ENCODE data around the gene ARHGAP12.

Gene ARHGAP12

GRCh38 chr10:31954410-31955191 is 26.0 kb upstream of the ARHGAP12 start:
- Histone ChIP-seq H4K20me1 (ENCODE audit: insufficient read depth, low read length) (no peaks in the 10 kb centered on the region), H3K4me2 (ENCODE audit: insufficient read depth, low read length) (no peak overlapping the region), H3K27me3 (ENCODE audit: insufficient read depth, low read length, poor library complexity) (no peaks in the 10 kb centered on the region), H3K27ac (ENCODE audit: low read length) (no peak overlapping the region), H2AFZ (ENCODE audit: low read depth, low read length) (no peak overlapping the region), H3K9ac (ENCODE audit: low read depth, low read length) (no peak overlapping the region), H3K36me3 (ENCODE audit: insufficient read depth, low read length) (no peaks in the 10 kb centered on the region), H3K4me1 (ENCODE audit: insufficient read depth, low read length) (no peaks in the 10 kb centered on the region), H3K79me2 (ENCODE audit: insufficient read depth, low read length) (no peaks in the 10 kb centered on the region), H3K9me3 (ENCODE audit: insufficient read depth, low read length, severe bottlenecking) (peaks cover 7% of the 10 kb centered on the region), H3K4me3 (ENCODE audit: low read depth in 1 of 2, low read length in 2 of 2) (no peak overlapping the region)
- DNase-seq (no peak), ATAC-seq (ENCODE audit: insufficient read depth, low read depth) (no peak)
- TF ChIP-seq CTCF (IDR thresholded peaks at IDR 0.05; ENCODE audit: borderline replicate concordance, extremely low read depth, low read length, poor library complexity, severe bottlenecking) (no peak), EZH2 (IDR thresholded peaks at IDR 0.05; ENCODE audit: borderline replicate concordance, low read depth, low read length, severe bottlenecking) (no peak)

- peaks cover 7% of the 10 kb centered on the region for H3K9me3 ChIP-seq (ENCODE audit: insufficient read depth, low read length, severe bottlenecking)
- TF ChIP-seq CTCF (IDR thresholded peaks at IDR 0.05; ENCODE audit: borderline replicate concordance, extremely low read depth, low read length, poor library complexity, severe bottlenecking), result no peak
- TF ChIP-seq EZH2 (IDR thresholded peaks at IDR 0.05; ENCODE audit: borderline replicate concordance, low read depth, low read length, severe bottlenecking), result no peak
- no peak for DNase-seq
- no peaks in the 10 kb centered on the region for H3K79me2 ChIP-seq (ENCODE audit: insufficient read depth, low read length)
- H3K4me1 ChIP-seq (ENCODE audit: insufficient read depth, low read length), result no peaks in the 10 kb centered on the region
- no peak overlapping the region for H3K9ac ChIP-seq (ENCODE audit: low read depth, low read length)
- H2AFZ ChIP-seq (ENCODE audit: low read depth, low read length), result no peak overlapping the region
- H4K20me1 ChIP-seq (ENCODE audit: insufficient read depth, low read length), result no peaks in the 10 kb centered on the region
- no peak overlapping the region for H3K27ac ChIP-seq (ENCODE audit: low read length)
- no peaks in the 10 kb centered on the region for H3K27me3 ChIP-seq (ENCODE audit: insufficient read depth, low read length, poor library complexity)
- H3K4me3 ChIP-seq (ENCODE audit: low read depth in 1 of 2, low read length in 2 of 2), result no peak overlapping the region
- no peaks in the 10 kb centered on the region for H3K36me3 ChIP-seq (ENCODE audit: insufficient read depth, low read length)
- no peak overlapping the region for H3K4me2 ChIP-seq (ENCODE audit: insufficient read depth, low read length)
- ATAC-seq (ENCODE audit: insufficient read depth, low read depth), result no peak
These were observed 24.8 kb upstream of the ARHGAP12 start for GRCh38 chr10:31953480-31953879.

- no peaks in the 10 kb centered on the region for H3K4me1 ChIP-seq (ENCODE audit: insufficient read depth, low read length)
- DNase-seq (no peak), ATAC-seq (ENCODE audit: insufficient read depth, low read depth) (no peak)
- no peaks in the 10 kb centered on the region for H3K79me2 ChIP-seq (ENCODE audit: insufficient read depth, low read length)
- H3K36me3 ChIP-seq (ENCODE audit: insufficient read depth, low read length), result no peaks in the 10 kb centered on the region
- H3K9me3 ChIP-seq (ENCODE audit: insufficient read depth, low read length, severe bottlenecking), result peaks cover 7% of the 10 kb centered on the region
- no peak overlapping the region for H3K4me2 ChIP-seq (ENCODE audit: insufficient read depth, low read length)
- H3K9ac ChIP-seq (ENCODE audit: low read depth, low read length), result no peak overlapping the region
- no peaks in the 10 kb centered on the region for H3K27me3 ChIP-seq (ENCODE audit: insufficient read depth, low read length, poor library complexity)
- H4K20me1 ChIP-seq (ENCODE audit: insufficient read depth, low read length), result no peaks in the 10 kb centered on the region
- no peak overlapping the region for H2AFZ ChIP-seq (ENCODE audit: low read depth, low read length)
- no peak overlapping the region for H3K4me3 ChIP-seq (ENCODE audit: low read depth in 1 of 2, low read length in 2 of 2)
- TF ChIP-seq EZH2 (IDR thresholded peaks at IDR 0.05; ENCODE audit: borderline replicate concordance, low read depth, low read length, severe bottlenecking) (no peak), CTCF (IDR thresholded peaks at IDR 0.05; ENCODE audit: borderline replicate concordance, extremely low read depth, low read length, poor library complexity, severe bottlenecking) (no peak)
- H3K27ac ChIP-seq (ENCODE audit: low read length), result no peak overlapping the region
These were observed 24.4 kb upstream of the ARHGAP12 start for GRCh38 chr10:31953080-31953479.

All from DND-41 (cell line).